Osteoblast (primary cell): ENCODE measurements around the gene CMTR1. TPM values are rescaled to one million over a fixed set of nuclear protein-coding genes. Genes with fewer than 3 reads are reported as not detected.

Experiments
- total RNA-seq: library from RNA; depleted of rRNA; stranded (reverse); fragments of >200 nt; gene quantifications from 2 replicates; pipeline ENCODE4 v1.2.3, GENCODE V29; 2012

The CMTR1 gene
- total RNA-seq, 1 donor, result 38.7 TPM

Other genes with a start within 250 kb of the CMTR1 start
- 6.9 and 7.7 TPM in 2 replicates for gene TBC1D22B, start 175.4 kb upstream of the CMTR1 start, total RNA-seq
- gene TMEM217, start 175.1 kb upstream of the CMTR1 start, total RNA-seq, result 2.7 and 3.3 TPM in 2 replicates
- gene RNF8, start 79.2 kb upstream of the CMTR1 start, total RNA-seq, result 16.6 and 20.9 TPM in 2 replicates
- gene CCDC167, start 66.7 kb downstream of the CMTR1 start, total RNA-seq, result 8.8 and 14.8 TPM in 2 replicates